IMR-90 (cell line): Measurements from ENCODE around the gene EFS. TPM values are rescaled to one million over a fixed set of nuclear protein-coding genes. Genes with fewer than 3 reads are reported as not detected.

Experiments used
- ATAC-seq: fragments of 200-7000 bp; cut with Tn5 transposase; 2 replicates; pipeline ENCODE4 v1.9.1; 2020; ENCODE audit warnings: low read depth, mild to moderate bottlenecking, moderate library complexity
- Bru-seq: library from RNA; stranded (reverse); fragments of 400-500 nt; gene quantifications from one replicate; lab custom pipeline; 2021; lab: Mats Ljungman, UMichigan
- BruChase-seq, 2 experiments: library from RNA; stranded (reverse); fragments of 400-500 nt; gene quantifications; one replicate each; lab custom pipeline; 2021; lab: Mats Ljungman, UMichigan
- BruUV-seq: library from RNA; stranded (reverse); fragments of 400-500 nt; replicated peaks from 2 replicates; lab custom pipeline; 2021; lab: Mats Ljungman, UMichigan
- CTCF ChIA-PET: fragments of 300-600 bp; formaldehyde crosslinking; extraction: SDS; loops from one replicate; lab custom pipeline; 2021; ENCODE audit warnings: antibody characterized with exemption; lab: Yijun Ruan, JAX
- POLR2A ChIA-PET: fragments of 300-600 bp; sonication (Branson Sonifier 250); formaldehyde crosslinking; loops from one replicate; lab custom pipeline; 2022; ENCODE audit warnings: antibody characterized with exemption; ENCODE audit not compliant: unreplicated experiment; lab: Charles Lee
- DNase-seq: peaks from one replicate; pipeline ENCODE4 v3.0.0; 2013
- H2AFZ ChIP-seq: replicated peaks from 2 replicates; pipeline ENCODE3; 2013; ENCODE audit warnings: low read length, mild to moderate bottlenecking; ENCODE audit not compliant: poor library complexity
- H2AK5ac ChIP-seq: 2 replicates; pipeline ENCODE4 v1.6.1; 2013; ENCODE audit warnings: low read depth, low read length, inconsistent platforms
- H2AK9ac ChIP-seq: replicated peaks from 2 replicates; pipeline ENCODE3; 2013; ENCODE audit warnings: mild to moderate bottlenecking, low read depth, low read length, moderate library complexity; ENCODE audit not compliant: poor library complexity
- H2BK120ac ChIP-seq: 2 replicates; pipeline ENCODE4 v1.6.1; 2013; ENCODE audit warnings: low read depth, low read length, inconsistent platforms
- H2BK15ac ChIP-seq: 3 replicates; pipeline ENCODE4 v1.6.1; 2013; ENCODE audit warnings: low read depth, low read length, inconsistent platforms
- H2BK20ac ChIP-seq: 2 replicates; pipeline ENCODE4 v1.6.1; 2013; ENCODE audit warnings: low read depth, mild to moderate bottlenecking, inconsistent platforms, low read length, moderate library complexity
- H2BK5ac ChIP-seq: 2 replicates; pipeline ENCODE4 v1.6.1; 2013; ENCODE audit warnings: mild to moderate bottlenecking, low read depth, low read length, inconsistent platforms; ENCODE audit not compliant: poor library complexity, severe bottlenecking
- H3K14ac ChIP-seq: replicated peaks from 2 replicates; pipeline ENCODE4 v1.6.1; 2013; ENCODE audit warnings: low read depth, low read length, inconsistent platforms
- H3K18ac ChIP-seq: 2 replicates; pipeline ENCODE4 v1.6.1; 2013; ENCODE audit warnings: low read depth, low read length, control low read depth
- H3K23ac ChIP-seq: 2 replicates; pipeline ENCODE4 v1.6.1; 2013; ENCODE audit warnings: low read depth, low read length, inconsistent platforms
- H3K27ac ChIP-seq: 2 replicates; pipeline ENCODE4 v1.5.1; 2013; ENCODE audit warnings: mild to moderate bottlenecking, control low read depth, low read length; ENCODE audit not compliant: insufficient read depth
- H3K27me3 ChIP-seq: 2 replicates; pipeline ENCODE4 v1.6.1; 2013; ENCODE audit warnings: low read length; ENCODE audit not compliant: control insufficient read depth, insufficient read depth
- H3K36me3 ChIP-seq: 2 replicates; pipeline ENCODE4 v1.6.1; 2013; ENCODE audit warnings: low read length, mixed read lengths; ENCODE audit not compliant: control insufficient read depth, insufficient read depth
- H3K4ac ChIP-seq: 2 replicates; pipeline ENCODE4 v1.6.1; 2013; ENCODE audit warnings: low read depth, low read length, inconsistent platforms
- H3K4me1 ChIP-seq: 2 replicates; pipeline ENCODE4 v1.6.1; 2013; ENCODE audit warnings: low read length, mixed read lengths; ENCODE audit not compliant: control insufficient read depth, insufficient read depth
- H3K4me2 ChIP-seq: 2 replicates; pipeline ENCODE4 v1.6.1; 2013; ENCODE audit warnings: low read depth, mild to moderate bottlenecking, control low read depth, low read length, moderate library complexity
- H3K4me3 ChIP-seq: 2 replicates; pipeline ENCODE4 v1.5.1; 2013; ENCODE audit warnings: low read depth, mild to moderate bottlenecking, control low read depth, low read length, moderate library complexity; ENCODE audit not compliant: insufficient read depth
- H3K56ac ChIP-seq: 2 replicates; pipeline ENCODE4 v1.6.1; 2013; ENCODE audit warnings: low read length, inconsistent platforms; ENCODE audit not compliant: insufficient read depth; ENCODE audit errors: extremely low read depth
- H3K79me1 ChIP-seq, 2 experiments: 2 replicates each; pipeline ENCODE4 v1.6.1; 2013; ENCODE audit warnings: low read length in 2 of 2, inconsistent platforms in 1 of 2, low read depth in 1 of 2
- H3K9ac ChIP-seq: 2 replicates; pipeline ENCODE4 v1.6.1; 2013; ENCODE audit warnings: low read depth, low read length, control low read depth
- H3K9me1 ChIP-seq: 2 replicates; pipeline ENCODE4 v1.6.1; 2013; ENCODE audit warnings: low read length, inconsistent platforms; ENCODE audit not compliant: insufficient read depth
- H3K9me3 ChIP-seq: 2 replicates; pipeline ENCODE4 v1.6.1; 2013; ENCODE audit warnings: low read length; ENCODE audit not compliant: control insufficient read depth, insufficient read depth
- H4K20me1 ChIP-seq: 2 replicates; pipeline ENCODE4 v1.6.1; 2013; ENCODE audit warnings: low read length, inconsistent platforms; ENCODE audit not compliant: insufficient read depth
- H4K5ac ChIP-seq: 2 replicates; pipeline ENCODE4 v1.6.1; 2013; ENCODE audit warnings: mild to moderate bottlenecking, low read depth, low read length, control low read depth
- H4K8ac ChIP-seq, 2 experiments: 2 replicates each; pipeline ENCODE4 v1.6.1; 2013; ENCODE audit warnings: low read depth in 2 of 2, low read length in 2 of 2, control low read depth in 1 of 2, inconsistent platforms in 1 of 2
- H4K91ac ChIP-seq: 2 replicates; pipeline ENCODE4 v1.6.1; 2013; ENCODE audit warnings: low read depth, low read length, inconsistent platforms; ENCODE audit not compliant: insufficient read depth
- BHLHE40 ChIP-seq: fragments of 150-350 bp; IDR thresholded peaks from 2 replicates; pipeline ENCODE4 v1.6.1; 2016; ENCODE audit warnings: mild to moderate bottlenecking, low read depth, low read length
- CHD1 ChIP-seq: IDR thresholded peaks from 2 replicates; pipeline ENCODE4 v1.6.1; 2012; ENCODE audit warnings: low read depth, low read length, improper control_type of control experiment
- MAFK ChIP-seq: IDR thresholded peaks from 2 replicates; pipeline ENCODE4 v1.6.1; 2012; ENCODE audit warnings: low read depth, low read length, improper control_type of control experiment
- MAZ ChIP-seq: IDR thresholded peaks from 2 replicates; pipeline ENCODE4 v1.6.1; 2012; ENCODE audit warnings: low read depth, mild to moderate bottlenecking, low read length, improper control_type of control experiment, moderate library complexity, borderline replicate concordance
- WGBS, 2 experiments: methylation state at CpG; one replicate each; pipeline versions ENCODE4 v1.1.5 to v1.1.7; 2013; ENCODE audit warnings: missing lambda C conversion rate in 2 of 2; ENCODE audit not compliant: insufficient read length in 1 of 2; ENCODE audit errors: extremely low coverage in 2 of 2; 5-methylcytosine and 5-hydroxymethylcytosine counted together
- dilution Hi-C: fragments of 300-500 bp; cut with HindIII; formaldehyde crosslinking; loops from one replicate; pipeline ENCODE4 v1.14.3; 2018; ENCODE audit warnings: low sequenced_read_pairs; ENCODE audit not compliant: unreplicated experiment
- in situ Hi-C: fragments of 300-500 bp; cut with MboI; formaldehyde crosslinking; loops from 3 replicates; pipeline ENCODE4 v1.14.3; 2019; ENCODE audit warnings: low sequenced_read_pairs, inconsistent platforms, mixed read lengths
- intact Hi-C: fragments of 100-400 bp; cut with micrococcal nuclease; formaldehyde crosslinking; loops from 2 replicates; pipeline ENCODE4 v1.10.0; 2022
- long read RNA-seq: library from polyadenylated mRNA; unstranded; transcript quantifications from one replicate; pipeline ENCODE4 v2.0.0, GENCODE V29; 2021; ENCODE audit not compliant: unreplicated experiment
- polyA plus RNA-seq, 3 experiments: library from polyadenylated mRNA; depleted of rRNA; stranded (reverse); fragments of >200 nt; gene quantifications; 2 replicates each; pipeline ENCODE4 v1.2.3, GENCODE V29; 2012; ENCODE audit warnings: low replicate concordance in 1 of 3
- total RNA-seq: library from RNA; depleted of rRNA; stranded (reverse); fragments of >200 nt; gene quantifications from 2 replicates; pipeline ENCODE4 v1.2.3, GENCODE V29; 2012; rRNA removed
- TF ChIP-seq, protein P1 (sequence below): fragments of 150-350 bp; IDR thresholded peaks from 2 replicates; pipeline ENCODE4 v1.6.1; 2016; ENCODE audit warnings: low read depth, mild to moderate bottlenecking, low read length, moderate library complexity, borderline replicate concordance

The EFS gene
- total RNA-seq (2.2 and 2.5 TPM in 2 replicates), polyA plus RNA-seq (2012; rRNA removed) (11.6 and 13.3 TPM in 2 replicates), Bru-seq, nascent RNA (percentile 62 among the genes with signal in this experiment), BruChase-seq, experiment 1, labeled RNA remaining after a 6-hour chase (percentile 67 among the genes with signal in this experiment), BruChase-seq, experiment 2, labeled RNA remaining after a 2-hour chase (percentile 61 among the genes with signal in this experiment)
- 7.2 and 13.1 TPM in 2 replicates for polyA plus RNA-seq (2012; cell fraction: cytosol; rRNA removed)
- polyA plus RNA-seq (2012; cell fraction: nucleus; rRNA removed; ENCODE audit: low replicate concordance) = 34.4 and 64.4 TPM in 2 replicates
- long read RNA-seq, partial matches to known transcripts = 2 of 12 reads
- long read RNA-seq, other reads (novel, unspliced or antisense) = 9 of 12 reads

GRCh38 chr14:23365036-23365731, at the start of gene EFS:
Gene EFS (minus strand): TSS chr14:23365172. CDS start chr14:23365025, 147 bp downstream.
- in situ Hi-C loops (no loop called here), intact Hi-C loops (no loop called here)
- ATAC-seq = peak; percentile 25

More at GRCh38 chr14:23365036-23365731, at the start of gene EFS:
- Histone ChIP-seq H4K8ac (peak within 1 kb of the TSS; percentile 95 to 99), H3K4ac (peak within 1 kb of the TSS; percentile 92), H3K9me1 (peaks cover 8% of the 10 kb centered on the region; the same call in 1 of the 2 replicates), H3K18ac (peak within 1 kb of the TSS; percentile 67), H4K91ac (peak within 1 kb of the TSS; percentile 96), H2BK120ac (peak within 1 kb of the TSS; percentile 47), H4K20me1 (peaks cover 12% of the 10 kb centered on the region; the same call in 1 of the 2 replicates), H3K27ac (peak within 1 kb of the TSS; percentile 98), H3K23ac (peak within 1 kb of the TSS; percentile 93), H3K79me1 (peaks cover 13 to 37% of the 10 kb centered on the region in 2 experiments; a peak in 3 of 4 replicates), H2AK5ac (peak within 1 kb of the TSS; percentile 97), H3K36me3 (peaks cover 2% of the 10 kb centered on the region; the same call in 1 of the 2 replicates), H3K9me3 (no peaks in the 10 kb centered on the region), H2BK15ac (no peak within 1 kb of the TSS; the same call in 2 of the 3 replicates), H2BK20ac (no peak within 1 kb of the TSS), H3K27me3 (peaks cover 10% of the 10 kb centered on the region; the same call in 1 of the 2 replicates), H2AFZ (peak within 1 kb of the TSS; percentile 88), H3K9ac (peak within 1 kb of the TSS; percentile 98), H3K4me1 (peaks cover 8% of the 10 kb centered on the region), H3K4me2 (peak within 1 kb of the TSS; percentile 92), H2AK9ac (peak within 1 kb of the TSS; percentile 100), H3K4me3 (peak within 1 kb of the TSS; percentile 55), H2BK5ac (peak within 1 kb of the TSS; percentile 73), H3K56ac (peak within 1 kb of the TSS; percentile 50), H3K14ac (peak within 1 kb of the TSS; percentile 93), H4K5ac (peak within 1 kb of the TSS; percentile 80)
- peak; percentile 18 for DNase-seq
- CTCF ChIA-PET = no interaction called here
- TF ChIP-seq BHLHE40 (no peak), CHD1 (no peak), MAFK (peak; percentile 26; the same call in 1 of the 2 replicates), MAZ (no peak)
- TF ChIP-seq, protein P1, sequence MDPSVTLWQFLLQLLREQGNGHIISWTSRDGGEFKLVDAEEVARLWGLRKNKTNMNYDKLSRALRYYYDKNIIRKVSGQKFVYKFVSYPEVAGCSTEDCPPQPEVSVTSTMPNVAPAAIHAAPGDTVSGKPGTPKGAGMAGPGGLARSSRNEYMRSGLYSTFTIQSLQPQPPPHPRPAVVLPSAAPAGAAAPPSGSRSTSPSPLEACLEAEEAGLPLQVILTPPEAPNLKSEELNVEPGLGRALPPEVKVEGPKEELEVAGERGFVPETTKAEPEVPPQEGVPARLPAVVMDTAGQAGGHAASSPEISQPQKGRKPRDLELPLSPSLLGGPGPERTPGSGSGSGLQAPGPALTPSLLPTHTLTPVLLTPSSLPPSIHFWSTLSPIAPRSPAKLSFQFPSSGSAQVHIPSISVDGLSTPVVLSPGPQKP = no peak
- BruUV-seq = no TSS peak
- POLR2A ChIA-PET = no interaction called here
- dilution Hi-C loops = no loop called here
- 1% methylated on average over 18 of the region's 74 CpGs; no CpG with 5 or more reads in 1 of the 2 experiments for WGBS, 2 experiments
